ENCODE measurements around the gene A4GNT. TPM values are rescaled to one million over a fixed set of nuclear protein-coding genes. Genes with fewer than 3 reads are reported as not detected.

A4GNT gene
- total RNA-seq, 1 experiment from 2014 or later, result not detected

GRCh38 chr3:138136201-138136600 lies 4.0 kb upstream of the A4GNT start:
- Mint-ChIP-seq H3K4me3 (ENCODE audit: unreplicated experiment) (no peak overlapping the region), H3K27ac (ENCODE audit: unreplicated experiment) (no peak overlapping the region), H3K36me3 (ENCODE audit: insufficient read depth, unreplicated experiment) (no peaks in the 10 kb centered on the region), H3K27me3 (ENCODE audit: insufficient read depth, unreplicated experiment) (no peaks in the 10 kb centered on the region), H3K9me3 (ENCODE audit: unreplicated experiment) (no peaks in the 10 kb centered on the region), H3K4me1 (ENCODE audit: low read depth, unreplicated experiment) (peaks cover 7% of the 10 kb centered on the region)
- DNase-seq, result no peak
- Histone ChIP-seq H3K9me3 (no peaks in the 10 kb centered on the region), H3K27me3 (replicated peaks; ENCODE audit: control insufficient read depth, insufficient read depth, low read length) (no peaks in the 10 kb centered on the region; the same call in 1 of the 2 replicates), H3K36me3 (ENCODE audit: control insufficient read depth, insufficient read depth, low read length) (no peaks in the 10 kb centered on the region), H3K4me1 (0 out of 2 replicates have a peak, but pooled peaks cover 3% of the 10 kb centered on the region), H3K4me3 (ENCODE audit: low read depth, low read length) (no peak overlapping the region)
- no peak for TF ChIP-seq CTCF (IDR thresholded peaks at IDR 0.05; ENCODE audit: insufficient read depth in 1 of 2, low read depth in 1 of 2, low read length in 1 of 2, severe bottlenecking in 1 of 2, unreplicated experiment in 1 of 2)
- CTCF ChIA-PET, result interaction anchor here (0.8 kb wide), 1 partner anchor 38 kb away, joined by 3 read pairs; no protein-coding TSS in a partner anchor
- BruUV-seq (replicated peaks), result no TSS peak
- intact Hi-C loops (cut with micrococcal nuclease; ENCODE audit: unreplicated experiment), result no loop called here
- POLR2A ChIA-PET, result no interaction called here

DNA sequence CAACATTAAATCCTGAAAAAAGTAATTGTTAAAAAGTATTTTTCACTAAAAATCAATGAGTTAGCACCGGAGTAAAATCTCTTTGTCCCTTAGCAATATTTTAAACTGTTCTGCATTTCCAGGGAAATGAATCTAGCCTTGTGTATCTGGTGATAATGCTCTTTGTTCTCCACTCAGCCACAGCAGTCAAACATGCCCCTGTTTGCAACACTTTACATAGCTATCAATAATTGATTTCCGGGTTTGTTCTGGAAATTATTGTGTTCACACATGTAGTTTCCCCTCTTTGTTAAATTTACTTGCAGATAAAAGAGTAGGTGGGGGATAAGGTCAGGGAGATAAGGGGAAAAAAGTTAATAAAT lies 3.6 kb upstream of the A4GNT start:
- Histone ChIP-seq H3K36me3 (ENCODE audit: control insufficient read depth, insufficient read depth, low read length) (no peaks in the 10 kb centered on the region), H3K4me1 (0 out of 2 replicates have a peak, but pooled peaks cover 3% of the 10 kb centered on the region), H3K27me3 (replicated peaks; ENCODE audit: control insufficient read depth, insufficient read depth, low read length) (no peaks in the 10 kb centered on the region; the same call in none of the 2 replicates), H3K4me3 (ENCODE audit: low read depth, low read length) (no peak overlapping the region), H3K9me3 (no peaks in the 10 kb centered on the region)
- Mint-ChIP-seq H3K4me3 (ENCODE audit: unreplicated experiment) (no peak overlapping the region), H3K9me3 (ENCODE audit: unreplicated experiment) (no peaks in the 10 kb centered on the region), H3K36me3 (ENCODE audit: insufficient read depth, unreplicated experiment) (no peaks in the 10 kb centered on the region), H3K27ac (ENCODE audit: unreplicated experiment) (no peak overlapping the region), H3K27me3 (ENCODE audit: insufficient read depth, unreplicated experiment) (no peaks in the 10 kb centered on the region), H3K4me1 (ENCODE audit: low read depth, unreplicated experiment) (peaks cover 4% of the 10 kb centered on the region)
- ChIA-PET CTCF (interaction anchor here (0.8 kb wide), 1 partner anchor 38 kb away, joined by 3 read pairs; no protein-coding TSS in a partner anchor), POLR2A (no interaction called here)
- no peak for DNase-seq
- no TSS peak for BruUV-seq (replicated peaks)
- TF ChIP-seq CTCF (IDR thresholded peaks at IDR 0.05; ENCODE audit: insufficient read depth in 1 of 2, low read depth in 1 of 2, low read length in 1 of 2, severe bottlenecking in 1 of 2, unreplicated experiment in 1 of 2), result no peak
- intact Hi-C loops (cut with micrococcal nuclease; ENCODE audit: unreplicated experiment), result no loop called here

DNA sequence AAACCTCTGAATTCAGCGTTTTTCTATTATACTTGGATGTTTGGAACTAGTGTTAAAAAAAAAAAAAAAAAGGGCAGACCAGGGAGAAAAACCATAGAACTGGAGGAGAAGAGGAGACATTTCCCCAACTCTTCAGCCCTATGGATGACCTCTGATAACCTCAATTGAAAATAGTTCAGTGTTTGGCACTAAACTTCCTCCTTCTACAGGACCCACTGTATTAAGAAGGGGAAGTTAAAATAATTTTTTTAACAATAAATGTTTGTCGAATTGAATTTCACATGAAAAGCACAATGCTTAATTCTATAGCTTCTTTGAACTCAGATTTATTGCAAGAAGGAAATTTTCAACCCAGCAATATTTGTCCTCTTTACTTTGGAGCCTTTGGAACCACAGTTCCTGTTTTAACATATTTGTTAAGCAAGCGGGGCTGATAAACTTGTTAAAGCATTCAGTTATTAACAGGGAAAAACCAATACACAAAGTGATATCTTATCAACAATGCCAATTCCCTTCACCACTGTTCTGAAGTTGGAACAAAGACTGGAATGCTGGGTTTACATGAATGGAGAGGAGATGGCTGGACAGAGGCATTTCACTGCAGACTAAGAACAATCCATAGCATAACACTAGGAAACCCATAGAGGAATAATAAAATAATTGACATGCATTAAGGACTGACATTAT lies 3.1 kb upstream of the A4GNT start:
- intact Hi-C loops (cut with micrococcal nuclease; ENCODE audit: unreplicated experiment), result no loop called here
- H3K4me1 Mint-ChIP-seq (ENCODE audit: low read depth, unreplicated experiment), result no peaks in the 10 kb centered on the region
- ChIA-PET CTCF (interaction anchor here (0.8 kb wide), 1 partner anchor 39 kb away, joined by 3 read pairs; no protein-coding TSS in a partner anchor), POLR2A (no interaction called here)
- no peak overlapping the region for H3K27ac Mint-ChIP-seq (ENCODE audit: unreplicated experiment)
- no peak for DNase-seq
- Histone ChIP-seq H3K4me1 (0 out of 2 replicates have a peak, but pooled peaks cover 3% of the 10 kb centered on the region), H3K4me3 (ENCODE audit: low read depth, low read length) (no peak overlapping the region), H3K36me3 (ENCODE audit: control insufficient read depth, insufficient read depth, low read length) (no peaks in the 10 kb centered on the region), H3K9me3 (no peaks in the 10 kb centered on the region), H3K27me3 (replicated peaks; ENCODE audit: control insufficient read depth, insufficient read depth, low read length) (no peaks in the 10 kb centered on the region; the same call in none of the 2 replicates)
- BruUV-seq (replicated peaks), result no TSS peak
- no peak for TF ChIP-seq CTCF (IDR thresholded peaks at IDR 0.05; ENCODE audit: insufficient read depth in 1 of 2, low read depth in 1 of 2, low read length in 1 of 2, severe bottlenecking in 1 of 2, unreplicated experiment in 1 of 2)
- H3K9me3 Mint-ChIP-seq (ENCODE audit: unreplicated experiment), result no peaks in the 10 kb centered on the region
- no peaks in the 10 kb centered on the region for H3K36me3 Mint-ChIP-seq (ENCODE audit: insufficient read depth, unreplicated experiment)
- H3K27me3 Mint-ChIP-seq (ENCODE audit: insufficient read depth, unreplicated experiment), result no peaks in the 10 kb centered on the region
- no peak overlapping the region for H3K4me3 Mint-ChIP-seq (ENCODE audit: unreplicated experiment)

Measured in Caco-2 (cell line).